Endothelial cell of umbilical vein (primary cell): ENCODE data around the gene CDC23. TPM values are rescaled to one million over a fixed set of nuclear protein-coding genes. Genes with fewer than 3 reads are reported as not detected.

Experiments used
- BruUV-seq: library from RNA; stranded (reverse); fragments of 400-500 nt; replicated peaks from 2 replicates; lab custom pipeline; 2021; lab: Mats Ljungman, UMichigan
- CTCF ChIA-PET: fragments of 300-600, 350-600 bp; sonication (Branson Sonifier 250); formaldehyde crosslinking; loops from one replicate; lab custom pipeline; 2021; ENCODE audit warnings: antibody characterized with exemption, inconsistent platforms; lab: Charles Lee
- POLR2A ChIA-PET: fragments of 300-600, 350-600 bp; sonication (Branson Sonifier 250); formaldehyde crosslinking; loops from one replicate; lab custom pipeline; 2021; ENCODE audit warnings: antibody characterized with exemption, inconsistent platforms; lab: Charles Lee
- DNase-seq: peaks from one replicate; pipeline ENCODE4 v3.0.0-alpha.2; 2011; ENCODE audit warnings: low read depth, low spot score
- FAIRE-seq: peaks from 2 replicates; lab custom pipeline; 2011; peaks lifted over from hg19 to GRCh38; lab: Jason Lieb, UNC
- H2AFZ ChIP-seq: 2 replicates; pipeline ENCODE4 v1.6.0; 2012; ENCODE audit warnings: low read depth, low read length, control low read depth, inconsistent platforms
- H3K27ac ChIP-seq: 2 replicates; pipeline ENCODE4 v1.5.1; 2011; ENCODE audit warnings: low read depth, mild to moderate bottlenecking, control low read depth, low read length, moderate library complexity; ENCODE audit not compliant: insufficient read depth
- H3K27me3 ChIP-seq, 2 experiments: 2 replicates each; pipeline versions ENCODE4 v1.6.0 to v1.6.1; 2011; ENCODE audit warnings: low read length in 2 of 2, mixed read lengths in 1 of 2; ENCODE audit not compliant: control insufficient read depth in 2 of 2, insufficient read depth in 2 of 2
- H3K36me3 ChIP-seq, 2 experiments: 2 replicates in 1 of 2; 3 replicates in 1 of 2; pipeline ENCODE4 v1.5.1; 2011; ENCODE audit warnings: low read length in 2 of 2, mild to moderate bottlenecking in 1 of 2, moderate library complexity in 1 of 2; ENCODE audit not compliant: control insufficient read depth in 2 of 2, insufficient read depth in 2 of 2; ENCODE audit errors: extremely low read depth in 1 of 2
- H3K4me1 ChIP-seq: 3 replicates; pipeline ENCODE4 v1.5.1; 2011; ENCODE audit warnings: mild to moderate bottlenecking, low read length; ENCODE audit not compliant: control insufficient read depth, insufficient read depth; ENCODE audit errors: extremely low read depth
- H3K4me2 ChIP-seq: 2 replicates; pipeline ENCODE4 v1.6.1; 2011; ENCODE audit warnings: low read length, control low read depth, mixed read lengths; ENCODE audit not compliant: insufficient read depth
- H3K4me3 ChIP-seq, 3 experiments: fragments of 200-600 bp in 1 of 3; sonication (generic), shearing (Covaris generic) in 1 of 3; replicated peaks in 1 of 3; 2 replicates each; pipeline ENCODE4 v1.5.1; 2011 to 2016; ENCODE audit warnings: control low read depth in 3 of 3, low read length in 3 of 3, mild to moderate bottlenecking in 2 of 3, inconsistent platforms in 1 of 3, low read depth in 1 of 3, moderate library complexity in 1 of 3; ENCODE audit not compliant: insufficient read depth in 1 of 3
- H3K79me2 ChIP-seq: 2 replicates; pipeline ENCODE4 v1.6.0; 2012; ENCODE audit warnings: low read length, inconsistent platforms; ENCODE audit not compliant: control insufficient read depth, insufficient read depth
- H3K9ac ChIP-seq: replicated peaks from 2 replicates; pipeline ENCODE3; 2011; ENCODE audit warnings: low read length, control low read depth; ENCODE audit not compliant: insufficient read depth; ENCODE audit errors: extremely low read depth
- H3K9me1 ChIP-seq: replicated peaks from 3 replicates; pipeline ENCODE4 v1.6.0; 2011; ENCODE audit warnings: mild to moderate bottlenecking, low read length; ENCODE audit not compliant: control insufficient read depth, insufficient read depth; ENCODE audit errors: extremely low read depth
- H3K9me3 ChIP-seq: replicated peaks from 2 replicates; pipeline ENCODE4 v1.5.1; 2012; ENCODE audit warnings: low read length, inconsistent platforms; ENCODE audit not compliant: control insufficient read depth, insufficient read depth
- H4K20me1 ChIP-seq: replicated peaks from 2 replicates; pipeline ENCODE3; 2011; ENCODE audit warnings: mild to moderate bottlenecking, low read length; ENCODE audit not compliant: control insufficient read depth, insufficient read depth; ENCODE audit errors: extremely low read depth
- CTCF ChIP-seq, 2 donors: IDR thresholded peaks; 1 replicate in 1 of 2; 2 replicates in 1 of 2; pipeline ENCODE4 v1.5.1; 2011; ENCODE audit warnings: low read length in 2 of 2, mild to moderate bottlenecking in 2 of 2, moderate library complexity in 2 of 2, control low read depth in 1 of 2, inconsistent platforms in 1 of 2, low read depth in 1 of 2; ENCODE audit not compliant: insufficient read depth in 1 of 2; ENCODE audit errors: extremely low read depth in 1 of 2
- EZH2 ChIP-seq: IDR thresholded peaks from 2 replicates; pipeline ENCODE4 v1.6.1; 2012; ENCODE audit warnings: borderline replicate concordance, low read depth, mild to moderate bottlenecking, moderate library complexity, low read length, inconsistent platforms; ENCODE audit not compliant: severe bottlenecking
- FOS ChIP-seq: IDR thresholded peaks from 2 replicates; pipeline ENCODE4 v1.6.1; 2011; ENCODE audit warnings: mild to moderate bottlenecking, low read length, moderate library complexity, borderline replicate concordance; ENCODE audit not compliant: insufficient read depth
- GATA2 ChIP-seq: IDR thresholded peaks from 2 replicates; pipeline ENCODE4 v1.7.0; 2011; ENCODE audit warnings: low read depth, mild to moderate bottlenecking, moderate library complexity, mixed read lengths, low read length; ENCODE audit not compliant: insufficient read length, insufficient read depth
- JUN ChIP-seq: IDR thresholded peaks from 2 replicates; pipeline ENCODE4 v1.6.1; 2011; ENCODE audit warnings: borderline replicate concordance, low read depth; ENCODE audit not compliant: insufficient read length, insufficient read depth
- MAX ChIP-seq: IDR thresholded peaks from 2 replicates; pipeline ENCODE4 v1.6.1; 2011; ENCODE audit not compliant: insufficient read depth, insufficient read length
- MYC ChIP-seq: IDR thresholded peaks from one replicate; pipeline ENCODE4 v1.6.1; 2011; ENCODE audit warnings: mild to moderate bottlenecking, low read depth, low read length
- POLR2A ChIP-seq: IDR thresholded peaks from 2 replicates; pipeline ENCODE4 v1.6.1; 2012; ENCODE audit warnings: low read depth, mild to moderate bottlenecking, control low read depth, low read length
- POLR2AphosphoS5 ChIP-seq: IDR thresholded peaks from 2 replicates; pipeline ENCODE4 v1.6.1; 2012; ENCODE audit warnings: low read depth, mild to moderate bottlenecking, control low read depth, low read length, moderate library complexity; ENCODE audit not compliant: insufficient read depth
- dilution Hi-C: fragments of 300-500 bp; cut with MboI; formaldehyde crosslinking; loops from one replicate; pipeline ENCODE4 v1.15.0; 2019; ENCODE audit warnings: low sequenced_read_pairs; ENCODE audit not compliant: extremely low pct_ligation_motif_present
- intact Hi-C: fragments of 100-400 bp; cut with micrococcal nuclease; formaldehyde crosslinking; loops from one replicate; pipeline ENCODE4 v1.10.0; 2022
- polyA plus RNA-seq, 4 experiments: library from polyadenylated mRNA; depleted of rRNA in 3 of 4; stranded (reverse) in 3 of 4; unstranded in 1 of 4; fragments of >200 nt; gene quantifications; 2 replicates each; pipeline versions ENCODE4 v1.2.1 to v1.2.3, GENCODE V29; 2011 to 2012; ENCODE audit warnings: missing spikeins in 1 of 4
- total RNA-seq: library from RNA; stranded (reverse); gene quantifications from 2 replicates; pipeline ENCODE4 v1.2.3, GENCODE V29; 2021

Gene CDC23
- total and polyA plus RNA-seq, 2 donors (not counting 3 experiments of a cell fraction or from before 2014, with no cell fraction given) = 28.5 to 41.2 TPM

GRCh38 chr5:138140268-138140667, 72.9 kb downstream of the CDC23 start:
- H3K27me3 ChIP-seq = no peaks in the 10 kb centered on the region
- H3K79me2 ChIP-seq = no peaks in the 10 kb centered on the region
- DNase-seq (no peak), FAIRE-seq (no peak)
- peaks cover 5% of the 10 kb centered on the region for H3K4me1 ChIP-seq
- H4K20me1 ChIP-seq = no peaks in the 10 kb centered on the region
- BruUV-seq = no TSS peak
- no peak overlapping the region for H3K9ac ChIP-seq
- no peaks in the 10 kb centered on the region for H3K36me3 ChIP-seq
- intact Hi-C loops = no loop called here
- H3K4me3 ChIP-seq = no peak overlapping the region
- TF ChIP-seq POLR2AphosphoS5 = no peak
- no peak for TF ChIP-seq POLR2A
- no peak for TF ChIP-seq MAX
- no peak for TF ChIP-seq CTCF (IDR thresholded peaks at IDR 0.05; ENCODE audit: extremely low read depth in 1 of 2, insufficient read depth in 1 of 2, low read depth in 1 of 2, low read length in 2 of 2)
- TF ChIP-seq MYC = no peak
- no peak for TF ChIP-seq FOS
- TF ChIP-seq GATA2 = no peak
- no peak for TF ChIP-seq EZH2
- TF ChIP-seq JUN = no peak
- ChIA-PET CTCF (interaction anchor here (1.6 to 2.1 kb wide), 2 partner anchors 71 to 104 kb away, joined by 4 to 6 read pairs; no protein-coding TSS in a partner anchor), POLR2A (no interaction called here)
- no peaks in the 10 kb centered on the region for H3K9me3 ChIP-seq
- H3K9me1 ChIP-seq = no peaks in the 10 kb centered on the region
- dilution Hi-C loops = no loop called here
- no peak overlapping the region for H2AFZ ChIP-seq
- no peak overlapping the region for H3K4me2 ChIP-seq
- no peak overlapping the region for H3K27ac ChIP-seq
